ENCODE measurements around the gene MAB21L3.
"Not testable (repeated sequence)": the region's sequence is repeated elsewhere in the genome, so short reads cannot be mapped to it uniquely, and the experiment has no call there.

Gene MAB21L3

GRCh38 chr1:116139592-116140134 is 28.5 kb downstream of the MAB21L3 start:
- no peak for DNase-seq

- no peak for DNase-seq
Observed at GRCh38 chr1:116144151-116144550, 33.0 kb downstream of the MAB21L3 start.

GRCh38 chr1:116146447-116147113 is 35.4 kb downstream of the MAB21L3 start:
- DNase-seq, result not testable (repeated sequence)

GRCh38 chr1:116147114-116147510 is 35.9 kb downstream of the MAB21L3 start:
- DNase-seq, result no peak

DNA sequence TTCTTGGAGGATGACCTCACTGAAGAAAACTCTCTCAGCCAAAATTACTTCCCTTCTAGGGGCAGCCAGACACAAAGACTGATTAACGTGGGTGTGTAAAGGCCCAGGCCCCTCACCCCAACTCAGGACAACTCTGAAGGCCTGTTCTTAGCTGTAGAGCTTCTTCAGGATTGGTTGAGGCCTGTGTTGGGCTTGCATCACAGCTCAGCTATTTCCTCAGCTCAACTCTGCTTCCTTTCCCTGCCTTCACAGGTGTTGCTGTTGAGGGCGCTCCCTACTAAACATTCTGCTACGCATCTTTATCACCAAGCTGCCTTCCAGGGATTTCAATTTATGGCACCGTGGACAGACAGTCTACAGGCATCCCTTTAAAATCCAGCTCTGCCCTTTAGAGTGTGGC is 36.8 kb downstream of the MAB21L3 start:
- DNase-seq, result no peak

DNA sequence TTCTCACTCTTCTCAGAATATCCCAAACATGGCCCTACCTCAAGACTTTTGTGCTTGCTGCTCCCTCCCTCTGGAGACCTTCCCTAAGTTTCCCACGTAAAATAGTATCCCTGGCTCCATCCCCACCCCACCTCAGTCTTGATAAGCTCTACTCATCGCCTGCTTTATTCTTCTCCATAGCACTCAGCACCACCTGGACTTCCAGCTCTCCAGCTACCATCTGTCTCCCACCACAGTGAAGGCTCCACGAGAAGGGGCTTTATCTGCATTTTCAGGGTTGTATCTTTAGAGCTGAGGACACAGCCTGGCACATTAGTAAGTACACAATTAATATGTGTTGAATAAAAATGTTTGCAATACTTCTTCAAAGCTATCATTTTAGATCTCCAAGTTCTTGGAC is 37.8 kb downstream of the MAB21L3 start:
- DNase-seq, result no peak

- no peak for DNase-seq
Observed at GRCh38 chr1:116150368-116150767, 39.2 kb downstream of the MAB21L3 start.

DNA sequence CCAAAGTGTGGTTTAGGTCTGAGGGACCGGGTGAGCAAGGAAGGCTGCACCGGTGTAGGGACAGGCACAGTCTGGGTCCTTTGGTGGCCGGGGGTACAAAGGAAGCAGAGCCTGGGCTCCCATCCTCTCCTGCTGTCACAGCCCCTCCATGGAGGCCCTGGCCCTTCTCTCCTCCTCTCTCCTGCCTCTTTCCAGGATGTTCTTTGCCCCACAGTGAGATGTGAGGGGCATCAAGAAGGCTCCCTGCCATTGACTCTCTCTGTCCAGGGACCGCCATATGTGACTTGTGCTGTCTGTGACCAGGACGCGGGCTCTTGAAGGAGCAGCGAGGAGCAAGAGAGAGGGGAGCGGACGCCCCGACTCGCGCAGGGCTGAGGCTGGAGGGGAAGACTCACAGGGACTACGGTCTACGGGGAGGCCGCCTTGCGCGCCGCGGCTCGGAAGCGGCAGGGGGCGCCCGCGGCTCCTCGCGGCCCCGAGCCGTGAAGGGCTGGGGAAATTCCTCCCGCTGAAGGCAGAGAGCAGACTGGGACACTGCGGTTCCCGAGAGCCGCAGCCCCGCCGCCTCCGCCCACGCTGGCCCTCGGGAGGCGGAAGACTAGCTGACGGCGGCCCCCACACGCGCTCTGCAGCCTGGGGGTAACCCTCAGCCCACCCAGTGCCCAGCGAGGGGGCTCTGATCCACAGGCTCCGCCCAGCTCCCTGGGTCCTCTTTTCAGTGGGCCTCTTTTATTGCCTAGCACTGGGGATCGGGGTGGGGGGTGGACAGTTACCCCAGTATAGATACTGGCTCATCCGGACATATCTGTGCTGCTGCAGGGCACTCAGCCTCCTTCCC is 40.8 kb downstream of the MAB21L3 start:
- DNase-seq, result peak; percentile 50

GRCh38 chr1:116152577-116152943 is 41.4 kb downstream of the MAB21L3 start:
- no peak for DNase-seq

GRCh38 chr1:116152950-116153691 is 41.9 kb downstream of the MAB21L3 start:
- DNase-seq, result no peak

GRCh38 chr1:116153692-116154031 is 42.5 kb downstream of the MAB21L3 start:
- DNase-seq, result no peak

DNA sequence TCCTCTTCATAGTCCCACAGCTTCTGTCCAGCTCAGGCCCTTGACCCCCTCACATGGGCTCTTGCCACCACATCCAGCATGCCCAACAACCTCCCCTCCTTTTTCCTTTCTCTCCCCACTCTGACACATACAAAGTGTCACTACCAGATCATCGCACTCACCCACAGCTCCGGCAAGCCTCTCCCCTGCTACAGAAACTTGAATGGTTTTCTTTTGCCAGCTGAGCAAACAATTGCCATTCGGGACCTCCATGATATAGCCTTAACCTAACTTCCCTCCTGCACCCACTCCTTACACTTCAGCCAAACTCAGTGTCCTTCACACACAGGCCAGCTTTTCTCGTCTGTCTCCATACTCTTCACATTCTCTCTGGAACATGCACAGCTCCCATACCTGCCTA is 43.3 kb downstream of the MAB21L3 start:
- DNase-seq, result no peak

GRCh38 chr1:116157096-116157495 is 45.9 kb downstream of the MAB21L3 start:
- DNase-seq, result no peak

DNA sequence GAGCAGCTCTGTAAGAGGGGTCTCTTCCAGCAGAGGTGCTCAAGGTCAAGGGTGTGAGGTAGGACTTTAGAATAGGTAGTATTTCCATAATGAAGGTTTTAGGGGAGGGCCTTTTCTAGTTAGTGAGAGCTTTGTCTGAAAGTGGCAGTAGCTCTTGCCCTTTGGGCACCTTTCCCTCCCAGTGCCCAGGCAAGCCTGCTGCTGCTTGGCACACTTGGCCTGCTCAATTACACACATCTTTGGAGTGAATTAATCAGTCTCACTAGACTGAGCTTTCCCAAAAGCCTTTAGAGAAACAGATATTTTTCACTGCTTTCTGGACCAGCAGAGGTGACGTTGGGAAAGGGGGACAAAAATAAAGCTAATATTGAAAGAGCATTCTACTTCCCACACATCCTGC is 48.0 kb downstream of the MAB21L3 start:
- no peak for DNase-seq

DNA sequence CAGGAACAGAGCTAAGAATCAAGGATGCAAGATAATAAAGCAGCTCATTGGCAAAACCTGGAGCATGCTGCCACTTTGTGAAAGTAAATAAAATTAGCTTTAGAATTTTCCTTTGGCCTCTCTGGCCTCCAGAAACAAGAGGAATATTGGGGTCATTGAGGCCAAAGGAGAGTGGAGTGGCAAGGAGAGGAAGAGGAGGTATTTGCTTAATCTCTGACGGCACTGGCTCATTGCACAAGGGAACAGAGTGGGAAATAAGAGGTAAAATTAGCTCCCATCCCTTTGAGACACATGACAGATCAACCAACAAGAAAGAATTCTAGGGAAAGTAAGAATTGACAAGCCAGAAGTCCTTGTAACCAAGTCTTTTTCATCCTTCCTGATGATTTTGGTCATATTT is 48.4 kb downstream of the MAB21L3 start:
- no peak for DNase-seq

DNA sequence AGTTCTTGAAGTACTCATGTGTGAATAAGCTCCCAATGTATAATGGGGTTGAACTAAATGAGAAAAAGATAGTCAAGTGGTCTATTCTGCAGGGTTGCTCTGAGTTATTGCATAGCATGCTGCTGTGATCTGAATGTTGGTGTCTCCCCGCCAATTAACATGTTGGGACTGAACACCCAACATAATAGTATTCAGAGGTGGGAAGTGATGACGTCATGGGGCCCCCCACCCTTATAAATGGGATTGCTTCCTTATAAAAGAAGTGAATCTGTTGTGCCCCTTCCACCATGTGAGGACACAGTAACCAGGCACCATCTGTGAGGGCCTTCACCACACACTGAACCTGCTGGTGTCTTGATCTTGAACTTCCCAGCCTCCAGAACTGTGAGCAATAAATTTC is 50.2 kb downstream of the MAB21L3 start:
- no peak for DNase-seq

- DNase-seq, result no peak
Observed at GRCh38 chr1:116161877-116162390, 50.7 kb downstream of the MAB21L3 start.

GRCh38 chr1:116163533-116163932 is 52.3 kb downstream of the MAB21L3 start:
- DNase-seq, result no peak

DNA sequence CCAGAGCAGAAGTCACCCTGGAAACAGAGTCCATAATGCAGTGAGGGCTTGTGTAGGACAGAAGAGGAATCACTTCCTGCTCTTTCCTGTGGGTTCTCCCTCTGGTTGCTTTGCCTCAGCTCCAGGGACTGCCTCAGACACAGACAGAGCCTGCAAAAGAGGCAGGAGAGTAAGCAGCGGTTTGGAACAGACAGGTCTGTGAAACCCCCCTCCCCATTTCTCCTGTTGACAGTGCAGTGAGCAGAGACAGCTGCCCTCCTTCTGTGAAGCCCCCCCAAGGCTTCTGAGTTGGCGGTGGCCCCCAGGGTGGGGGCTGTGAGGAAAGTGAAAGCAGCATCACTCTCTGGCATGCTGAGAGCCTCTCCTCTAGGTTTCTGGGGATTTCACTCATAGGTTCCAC is 53.0 kb downstream of the MAB21L3 start:
- DNase-seq, result no peak

DNA sequence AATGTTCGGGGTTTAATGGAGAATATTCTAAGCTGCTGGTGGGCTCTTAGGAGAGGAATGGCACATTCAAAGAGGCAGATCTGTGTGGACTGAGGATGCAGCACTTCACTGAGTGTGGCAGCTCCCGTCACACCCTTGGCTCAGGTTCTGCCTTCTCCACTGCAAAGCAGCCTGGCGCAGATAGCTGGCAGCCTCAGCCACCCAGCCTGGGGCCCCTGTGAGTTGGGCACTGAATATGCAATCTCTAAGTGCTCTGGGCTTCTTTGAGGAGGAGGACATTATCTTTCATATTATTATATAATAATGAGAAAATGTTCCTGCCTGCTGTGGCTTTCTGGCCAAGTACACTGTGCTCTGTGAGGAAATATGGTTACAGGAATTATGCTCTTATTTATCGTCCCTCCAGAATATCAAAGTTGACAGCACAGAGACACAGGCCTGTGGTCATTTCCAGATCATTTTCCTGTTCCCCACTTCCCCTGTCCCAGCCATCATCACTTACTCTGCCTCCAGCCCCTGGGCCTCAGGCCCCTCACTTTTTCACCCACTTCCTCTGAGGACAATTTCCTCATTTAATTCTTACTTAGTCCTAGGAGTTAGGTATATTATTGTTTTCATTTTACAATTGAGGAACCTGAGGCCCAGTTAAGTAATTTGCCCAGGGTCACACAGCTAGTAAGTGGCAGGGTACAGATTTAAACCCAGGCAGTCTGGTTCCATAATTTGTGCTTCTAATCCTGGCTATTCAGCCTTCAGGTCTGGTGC is 53.6 kb downstream of the MAB21L3 start:
- DNase-seq, result no peak

GRCh38 chr1:116165572-116165971 is 54.4 kb downstream of the MAB21L3 start:
- DNase-seq, result no peak

DNA sequence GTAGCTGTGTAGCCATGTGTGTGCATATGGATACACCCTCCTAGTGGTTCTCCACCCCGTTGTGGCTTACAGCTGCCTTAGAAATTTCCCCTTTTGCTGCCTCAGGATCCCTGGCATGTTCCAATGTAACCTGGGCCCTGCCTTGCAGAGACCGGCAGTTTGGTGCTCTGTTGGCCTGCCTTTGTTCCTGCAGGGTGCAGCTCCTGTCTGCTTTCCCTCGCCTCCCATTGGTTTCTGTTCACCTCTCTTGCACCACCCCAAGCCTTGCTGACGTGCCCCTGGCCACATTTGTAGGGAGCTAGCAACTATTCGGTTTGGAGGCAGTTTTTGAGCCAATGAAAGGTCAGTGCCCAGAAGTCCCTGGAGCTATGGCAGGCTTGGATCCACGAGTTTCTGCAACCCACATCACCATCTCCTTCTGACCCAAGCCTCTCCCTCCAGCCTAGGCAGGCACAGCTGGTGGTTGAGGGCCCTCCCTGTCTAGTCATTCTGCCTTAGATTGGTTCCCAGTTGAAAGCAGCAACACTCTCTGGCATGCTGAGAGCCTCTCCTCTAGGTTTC is 54.9 kb downstream of the MAB21L3 start:
- no peak for DNase-seq
